ENCODE results near the gene NELL2.

NELL2 gene

GRCh38 chr12:44542716-44543115, 333.4 kb downstream of the NELL2 start:
- TF ChIP-seq USF1 (IDR thresholded peaks at IDR 0.05) (no peak), CREB1 (IDR thresholded peaks at IDR 0.05; ENCODE audit: low read depth) (no peak), TCF12 (IDR thresholded peaks at IDR 0.05; ENCODE audit: low read depth) (no peak), REST (IDR thresholded peaks at IDR 0.05; ENCODE audit: low read depth) (no peak), TEAD4 (IDR thresholded peaks at IDR 0.05) (no peak), EP300 (IDR thresholded peaks at IDR 0.05; ENCODE audit: borderline replicate concordance) (no peak), ZBTB7A (IDR thresholded peaks at IDR 0.05; ENCODE audit: low read depth) (no peak), EGR1 (IDR thresholded peaks at IDR 0.05) (no peak), NFIC (IDR thresholded peaks at IDR 0.05) (no peak), RAD21 (IDR thresholded peaks at IDR 0.05; ENCODE audit: low read depth) (no peak), CEBPB (IDR thresholded peaks at IDR 0.05) (no peak), YY1 (IDR thresholded peaks at IDR 0.05; ENCODE audit: low read depth) (no peak), TAF1 (IDR thresholded peaks at IDR 0.05; ENCODE audit: low read depth) (no peak), FOXM1 (IDR thresholded peaks at IDR 0.05; ENCODE audit: borderline replicate concordance, low read depth) (no peak), MAX (IDR thresholded peaks at IDR 0.05) (no peak)

- no peak for TF ChIP-seq EP300 (IDR thresholded peaks at IDR 0.05; ENCODE audit: borderline replicate concordance)
These were observed 338.8 kb downstream of the NELL2 start for GRCh38 chr12:44537354-44537753.

GRCh38 chr12:44532940-44533339, 343.2 kb downstream of the NELL2 start:
- TF ChIP-seq RAD21 (IDR thresholded peaks at IDR 0.05; ENCODE audit: low read depth) = no peak
- TF ChIP-seq TAF1 (IDR thresholded peaks at IDR 0.05; ENCODE audit: low read depth) = no peak
- no peak for TF ChIP-seq NFIC (IDR thresholded peaks at IDR 0.05)
- TF ChIP-seq FOXM1 (IDR thresholded peaks at IDR 0.05; ENCODE audit: borderline replicate concordance, low read depth) = no peak
- no peak for TF ChIP-seq TEAD4 (IDR thresholded peaks at IDR 0.05)
- TF ChIP-seq REST (IDR thresholded peaks at IDR 0.05; ENCODE audit: low read depth) = no peak
- no peak for TF ChIP-seq TCF12 (IDR thresholded peaks at IDR 0.05; ENCODE audit: low read depth)
- TF ChIP-seq EGR1 (IDR thresholded peaks at IDR 0.05) = no peak
- TF ChIP-seq MAX (IDR thresholded peaks at IDR 0.05) = no peak
- no peak for TF ChIP-seq CREB1 (IDR thresholded peaks at IDR 0.05; ENCODE audit: low read depth)
- no peak for TF ChIP-seq CEBPB (IDR thresholded peaks at IDR 0.05)
- no peak for TF ChIP-seq USF1 (IDR thresholded peaks at IDR 0.05)
- no peak for TF ChIP-seq YY1 (IDR thresholded peaks at IDR 0.05; ENCODE audit: low read depth)
- TF ChIP-seq ZBTB7A (IDR thresholded peaks at IDR 0.05; ENCODE audit: low read depth) = no peak
- TF ChIP-seq EP300 (IDR thresholded peaks at IDR 0.05; ENCODE audit: borderline replicate concordance) = no peak

- TF ChIP-seq ZBTB7A (IDR thresholded peaks at IDR 0.05; ENCODE audit: low read depth) (no peak), MAX (IDR thresholded peaks at IDR 0.05) (no peak), RAD21 (IDR thresholded peaks at IDR 0.05; ENCODE audit: low read depth) (no peak), USF1 (IDR thresholded peaks at IDR 0.05) (no peak), EP300 (IDR thresholded peaks at IDR 0.05; ENCODE audit: borderline replicate concordance) (no peak), TEAD4 (IDR thresholded peaks at IDR 0.05) (no peak), TCF12 (IDR thresholded peaks at IDR 0.05; ENCODE audit: low read depth) (no peak), REST (IDR thresholded peaks at IDR 0.05; ENCODE audit: low read depth) (no peak), EGR1 (IDR thresholded peaks at IDR 0.05) (no peak), CEBPB (IDR thresholded peaks at IDR 0.05) (no peak), NFIC (IDR thresholded peaks at IDR 0.05) (no peak), TAF1 (IDR thresholded peaks at IDR 0.05; ENCODE audit: low read depth) (no peak), FOXM1 (IDR thresholded peaks at IDR 0.05; ENCODE audit: borderline replicate concordance, low read depth) (no peak), CREB1 (IDR thresholded peaks at IDR 0.05; ENCODE audit: low read depth) (no peak)
These were observed 344.7 kb downstream of the NELL2 start for GRCh38 chr12:44531320-44531971.

All from Ishikawa (cell line).